BLaER1 (cell line): Measurements from ENCODE around the gene ANXA2.
"Not testable (repeated sequence)": the region's sequence is repeated elsewhere in the genome, so short reads cannot be mapped to it uniquely, and the experiment has no call there.

Experiments
- H3K27ac ChIP-seq: shearing (Covaris generic); formaldehyde crosslinking; 2 replicates; pipeline ENCODE4 v1.8.1; 2022
- H3K27me3 ChIP-seq: shearing (Covaris generic); formaldehyde crosslinking; 2 replicates; pipeline ENCODE4 v1.8.1; 2022
- H3K36me3 ChIP-seq: shearing (Covaris generic); formaldehyde crosslinking; 2 replicates; pipeline ENCODE4 v1.8.1; 2022
- H3K4me1 ChIP-seq: shearing (Covaris generic); formaldehyde crosslinking; 2 replicates; pipeline ENCODE4 v1.8.1; 2022
- H3K4me2 ChIP-seq: shearing (Covaris generic); formaldehyde crosslinking; 2 replicates; pipeline ENCODE4 v1.8.1; 2022
- H3K4me3 ChIP-seq: shearing (Covaris generic); formaldehyde crosslinking; 2 replicates; pipeline ENCODE4 v1.8.1; 2022
- H3K9ac ChIP-seq: shearing (Covaris generic); formaldehyde crosslinking; 2 replicates; pipeline ENCODE4 v1.8.1; 2022
- H3K9me3 ChIP-seq: shearing (Covaris generic); formaldehyde crosslinking; 2 replicates; pipeline ENCODE4 v1.8.1; 2022
- H4K20me1 ChIP-seq: shearing (Covaris generic); formaldehyde crosslinking; 2 replicates; pipeline ENCODE4 v1.8.1; 2022
- Cebpa-rat ChIP-seq: shearing (Covaris generic); IDR thresholded peaks from 2 replicates; pipeline ENCODE4 v1.8.1; 2022

Gene ANXA2

GRCh38 chr15:60424006-60424405 is 26.2 kb upstream of the ANXA2 start:
- Histone ChIP-seq H3K9ac (no peak overlapping the region), H3K27me3 (no peaks in the 10 kb centered on the region), H3K4me3 (no peak overlapping the region), H3K9me3 (no peaks in the 10 kb centered on the region), H4K20me1 (peaks cover 11% of the 10 kb centered on the region; the same call in 1 of the 2 replicates), H3K4me2 (peak overlapping the region; percentile 48), H3K36me3 (peaks cover 48% of the 10 kb centered on the region), H3K27ac (peak overlapping the region; percentile 42), H3K4me1 (peaks cover 28% of the 10 kb centered on the region)
- no peak for TF ChIP-seq Cebpa-rat

- peaks cover 28% of the 10 kb centered on the region for H3K4me1 ChIP-seq
- peak overlapping the region; percentile 48 for H3K4me2 ChIP-seq
- no peak overlapping the region for H3K9ac ChIP-seq
- peaks cover 48% of the 10 kb centered on the region for H3K36me3 ChIP-seq
- peaks cover 11% of the 10 kb centered on the region; the same call in 1 of the 2 replicates for H4K20me1 ChIP-seq
- no peak overlapping the region for H3K4me3 ChIP-seq
- H3K27me3 ChIP-seq, result no peaks in the 10 kb centered on the region
- H3K27ac ChIP-seq, result no peak overlapping the region
- no peaks in the 10 kb centered on the region for H3K9me3 ChIP-seq
- no peak for TF ChIP-seq Cebpa-rat
These were observed 25.8 kb upstream of the ANXA2 start for GRCh38 chr15:60423537-60423936.

GRCh38 chr15:60421544-60421943 is 23.8 kb upstream of the ANXA2 start:
- no peaks in the 10 kb centered on the region for H3K27me3 ChIP-seq
- no peaks in the 10 kb centered on the region for H3K9me3 ChIP-seq
- peaks cover 28% of the 10 kb centered on the region for H3K4me1 ChIP-seq
- no peak overlapping the region for H3K4me3 ChIP-seq
- TF ChIP-seq Cebpa-rat, result no peak
- H3K36me3 ChIP-seq, result peaks cover 36% of the 10 kb centered on the region
- H3K4me2 ChIP-seq, result no peak overlapping the region
- peaks cover 11% of the 10 kb centered on the region; the same call in 1 of the 2 replicates for H4K20me1 ChIP-seq
- no peak overlapping the region for H3K9ac ChIP-seq
- no peak overlapping the region for H3K27ac ChIP-seq

- Histone ChIP-seq H3K9me3 (no peaks in the 10 kb centered on the region), H3K27ac (no peak overlapping the region), H3K4me3 (no peak overlapping the region), H4K20me1 (peaks cover 11% of the 10 kb centered on the region; the same call in 1 of the 2 replicates), H3K27me3 (no peaks in the 10 kb centered on the region), H3K9ac (no peak overlapping the region), H3K4me1 (peaks cover 27% of the 10 kb centered on the region), H3K4me2 (no peak overlapping the region), H3K36me3 (peaks cover 25% of the 10 kb centered on the region)
- no peak for TF ChIP-seq Cebpa-rat
These were observed 22.5 kb upstream of the ANXA2 start for GRCh38 chr15:60420203-60420716.

- H3K4me3 ChIP-seq, result no peak overlapping the region
- H3K4me2 ChIP-seq, result no peak overlapping the region
- H4K20me1 ChIP-seq, result peaks cover 11% of the 10 kb centered on the region; the same call in 1 of the 2 replicates
- no peaks in the 10 kb centered on the region for H3K27me3 ChIP-seq
- H3K9me3 ChIP-seq, result no peaks in the 10 kb centered on the region
- no peak for TF ChIP-seq Cebpa-rat
- H3K4me1 ChIP-seq, result peaks cover 22% of the 10 kb centered on the region
- H3K27ac ChIP-seq, result no peak overlapping the region
- H3K9ac ChIP-seq, result no peak overlapping the region
- H3K36me3 ChIP-seq, result peaks cover 25% of the 10 kb centered on the region
These were observed 22.0 kb upstream of the ANXA2 start for GRCh38 chr15:60419753-60420152.

- no peaks in the 10 kb centered on the region for H3K9me3 ChIP-seq
- H3K4me2 ChIP-seq, result no peak overlapping the region
- no peak overlapping the region for H3K4me3 ChIP-seq
- H3K4me1 ChIP-seq, result peaks cover 5% of the 10 kb centered on the region; the same call in 1 of the 2 replicates
- H4K20me1 ChIP-seq, result no peaks in the 10 kb centered on the region
- H3K36me3 ChIP-seq, result peaks cover 25% of the 10 kb centered on the region
- H3K27ac ChIP-seq, result no peak overlapping the region
- TF ChIP-seq Cebpa-rat, result no peak
- H3K9ac ChIP-seq, result no peak overlapping the region
- no peaks in the 10 kb centered on the region for H3K27me3 ChIP-seq
These were observed 20.3 kb upstream of the ANXA2 start for GRCh38 chr15:60418096-60418495.

GRCh38 chr15:60417112-60417511 is 19.3 kb upstream of the ANXA2 start:
- Histone ChIP-seq H3K4me2 (no peak overlapping the region), H3K9me3 (no peaks in the 10 kb centered on the region), H3K27me3 (no peaks in the 10 kb centered on the region), H3K27ac (no peak overlapping the region), H3K4me1 (no peaks in the 10 kb centered on the region), H4K20me1 (no peaks in the 10 kb centered on the region), H3K9ac (no peak overlapping the region), H3K4me3 (no peak overlapping the region), H3K36me3 (peaks cover 16% of the 10 kb centered on the region)
- TF ChIP-seq Cebpa-rat, result no peak

GRCh38 chr15:60416484-60416883 is 18.7 kb upstream of the ANXA2 start:
- Histone ChIP-seq H3K4me1 (no peaks in the 10 kb centered on the region), H3K4me3 (no peak overlapping the region), H3K9ac (no peak overlapping the region), H3K9me3 (no peaks in the 10 kb centered on the region), H3K4me2 (no peak overlapping the region), H3K27me3 (no peaks in the 10 kb centered on the region), H3K27ac (no peak overlapping the region), H3K36me3 (peaks cover 14% of the 10 kb centered on the region), H4K20me1 (no peaks in the 10 kb centered on the region)
- no peak for TF ChIP-seq Cebpa-rat

GRCh38 chr15:60414016-60414682 is 16.4 kb upstream of the ANXA2 start:
- Histone ChIP-seq H3K4me2 (no peak overlapping the region), H3K36me3 (peaks cover 3% of the 10 kb centered on the region; the same call in 1 of the 2 replicates), H3K27me3 (no peaks in the 10 kb centered on the region), H3K4me3 (no peak overlapping the region), H3K4me1 (peaks cover 17% of the 10 kb centered on the region), H3K9ac (no peak overlapping the region), H4K20me1 (no peaks in the 10 kb centered on the region), H3K9me3 (no peaks in the 10 kb centered on the region), H3K27ac (no peak overlapping the region)
- no peak for TF ChIP-seq Cebpa-rat

GRCh38 chr15:60413231-60413824 is 15.5 kb upstream of the ANXA2 start:
- Histone ChIP-seq H3K4me2 (no peak overlapping the region), H3K4me1 (peaks cover 25% of the 10 kb centered on the region), H3K9me3 (no peaks in the 10 kb centered on the region), H3K36me3 (no peaks in the 10 kb centered on the region), H3K27ac (no peak overlapping the region), H3K9ac (no peak overlapping the region), H3K4me3 (no peak overlapping the region), H4K20me1 (no peaks in the 10 kb centered on the region), H3K27me3 (no peaks in the 10 kb centered on the region)
- no peak for TF ChIP-seq Cebpa-rat

GRCh38 chr15:60412807-60413206 is 15.0 kb upstream of the ANXA2 start:
- H4K20me1 ChIP-seq, H3K27me3 ChIP-seq, H3K9me3 ChIP-seq, H3K9ac ChIP-seq, H3K4me3 ChIP-seq, H3K4me2 ChIP-seq, H3K36me3 ChIP-seq, H3K27ac ChIP-seq: not testable (repeated sequence)
- peaks cover 29% of the 10 kb centered on the region for H3K4me1 ChIP-seq
